HEK293 (cell line): ENCODE results near the gene TRIM2.

Experiments used
- CTCF ChIA-PET: fragments of 350-600 bp; formaldehyde crosslinking; extraction: SDS; loops from one replicate; lab custom pipeline; 2021; ENCODE audit warnings: antibody characterized with exemption; lab: Yijun Ruan, JAX
- POLR2A ChIA-PET: fragments of 300-600 bp; formaldehyde crosslinking; extraction: SDS; loops from one replicate; lab custom pipeline; 2020; ENCODE audit warnings: antibody characterized with exemption, inconsistent platforms; lab: Yijun Ruan, JAX
- H3K27ac ChIP-seq: fragments of 200-500 bp; sonication (Bioruptor generic); 2 replicates; pipeline ENCODE4 v1.5.1; 2014; ENCODE audit warnings: low read depth, low read length, control low read depth, inconsistent platforms; ENCODE audit errors: extremely low read depth
- H3K36me3 ChIP-seq, 2 experiments: fragments of 200-500 bp in 1 of 2; sonication (Bioruptor generic) in 1 of 2; 1 replicate in 1 of 2; 2 replicates in 1 of 2; pipeline ENCODE4 v1.5.1; 2014 to 2017; ENCODE audit warnings: inconsistent platforms in 2 of 2, low read length in 2 of 2; ENCODE audit not compliant: control insufficient read depth in 2 of 2, insufficient read depth in 1 of 2
- H3K4me1 ChIP-seq: fragments of 200-500 bp; sonication (Bioruptor generic); 2 replicates; pipeline ENCODE4 v1.5.1; 2014; ENCODE audit warnings: mild to moderate bottlenecking, low read length, inconsistent platforms; ENCODE audit not compliant: control insufficient read depth, insufficient read depth
- H3K4me3 ChIP-seq: 2 replicates; pipeline ENCODE4 v1.5.1; 2011; ENCODE audit warnings: low read depth, mild to moderate bottlenecking, control low read depth, low read length, moderate library complexity
- H3K9me3 ChIP-seq: fragments of 200-500 bp; sonication (Bioruptor generic); 2 replicates; pipeline ENCODE4 v1.5.1; 2014; ENCODE audit warnings: low read depth, low read length, inconsistent platforms; ENCODE audit not compliant: control insufficient read depth, insufficient read depth
- KLF16 ChIP-seq: fragments of 450-650 bp; formaldehyde crosslinking; IDR thresholded peaks from 2 replicates; pipeline ENCODE4 v1.5.1; 2017; ENCODE audit warnings: missing biosample characterization, missing genetic modification characterization
- OSR2 ChIP-seq: fragments of 450-650 bp; formaldehyde crosslinking; IDR thresholded peaks from 2 replicates; pipeline ENCODE4 v1.5.1; 2016; ENCODE audit warnings: missing biosample characterization, missing genetic modification characterization
- PATZ1 ChIP-seq: fragments of 450-650 bp; formaldehyde crosslinking; IDR thresholded peaks from 2 replicates; pipeline ENCODE4 v1.5.1; 2016; ENCODE audit warnings: missing biosample characterization, missing genetic modification characterization
- SCRT2 ChIP-seq: fragments of 450-650 bp; formaldehyde crosslinking; IDR thresholded peaks from 2 replicates; pipeline ENCODE4 v1.5.1; 2016; ENCODE audit warnings: missing biosample characterization, missing genetic modification characterization
- SP3 ChIP-seq: fragments of 450-650 bp; formaldehyde crosslinking; IDR thresholded peaks from 2 replicates; pipeline ENCODE4 v1.5.1; 2016; ENCODE audit warnings: missing biosample characterization, missing genetic modification characterization
- WT1 ChIP-seq: fragments of 450-650 bp; formaldehyde crosslinking; IDR thresholded peaks from 2 replicates; pipeline ENCODE4 v1.5.1; 2016; ENCODE audit warnings: missing biosample characterization, missing genetic modification characterization
- ZBTB21 ChIP-seq: fragments of 450-650 bp; formaldehyde crosslinking; IDR thresholded peaks from 2 replicates; pipeline ENCODE4 v1.5.1; 2017; ENCODE audit warnings: missing biosample characterization, missing genetic modification characterization
- ZEB2 ChIP-seq: fragments of 450-650 bp; formaldehyde crosslinking; IDR thresholded peaks from 2 replicates; pipeline ENCODE4 v1.5.1; 2016; ENCODE audit warnings: missing biosample characterization, missing genetic modification characterization
- ZNF24 ChIP-seq: fragments of 450-650 bp; formaldehyde crosslinking; IDR thresholded peaks from 2 replicates; pipeline ENCODE4 v1.5.1; 2016; ENCODE audit warnings: missing biosample characterization, missing genetic modification characterization
- ZNF26 ChIP-seq: fragments of 450-650 bp; formaldehyde crosslinking; IDR thresholded peaks from 2 replicates; pipeline ENCODE4 v1.5.1; 2016; ENCODE audit warnings: missing biosample characterization, missing genetic modification characterization
- ZNF292 ChIP-seq: fragments of 450-650 bp; formaldehyde crosslinking; IDR thresholded peaks from 2 replicates; pipeline ENCODE4 v1.5.1; 2016; ENCODE audit warnings: low read depth, missing biosample characterization, missing genetic modification characterization, borderline replicate concordance
- ZNF341 ChIP-seq: fragments of 450-650 bp; formaldehyde crosslinking; IDR thresholded peaks from 2 replicates; pipeline ENCODE4; 2016; ENCODE audit warnings: low read depth, missing biosample characterization, missing genetic modification characterization
- ZNF501 ChIP-seq: fragments of 450-650 bp; formaldehyde crosslinking; IDR thresholded peaks from 2 replicates; pipeline ENCODE4 v1.5.1; 2016; ENCODE audit warnings: missing biosample characterization, missing genetic modification characterization
- ZNF510 ChIP-seq: fragments of 450-650 bp; formaldehyde crosslinking; IDR thresholded peaks from 2 replicates; pipeline ENCODE4 v1.5.1; 2018; ENCODE audit warnings: mild to moderate bottlenecking, missing genetic modification characterization, missing biosample characterization; ENCODE audit not compliant: insufficient replicate concordance
- ZNF518A ChIP-seq: fragments of 450-650 bp; formaldehyde crosslinking; conservative IDR thresholded peaks from 2 replicates; pipeline ENCODE4 v1.5.1; 2016; ENCODE audit warnings: low read depth, missing biosample characterization, missing genetic modification characterization
- ZNF555 ChIP-seq: fragments of 450-650 bp; formaldehyde crosslinking; conservative IDR thresholded peaks from 2 replicates; pipeline ENCODE4 v1.5.1; 2017; ENCODE audit warnings: missing biosample characterization, mild to moderate bottlenecking, missing genetic modification characterization, inconsistent platforms
- ZNF677 ChIP-seq: fragments of 450-650 bp; IDR thresholded peaks from 2 replicates; pipeline ENCODE4 v1.5.0; 2018; ENCODE audit warnings: missing biosample characterization, mild to moderate bottlenecking, missing genetic modification characterization, moderate library complexity
- ZNF76 ChIP-seq: fragments of 450-650 bp; formaldehyde crosslinking; IDR thresholded peaks from 2 replicates; pipeline ENCODE4; 2016; ENCODE audit warnings: low read depth, missing biosample characterization, missing genetic modification characterization, borderline replicate concordance
- ZNF776 ChIP-seq: fragments of 450-650 bp; formaldehyde crosslinking; IDR thresholded peaks from 2 replicates; pipeline ENCODE4 v1.5.0; 2017; ENCODE audit warnings: missing biosample characterization, missing genetic modification characterization, borderline replicate concordance
- ZSCAN30 ChIP-seq: fragments of 450-650 bp; IDR thresholded peaks from 2 replicates; pipeline ENCODE4 v1.5.1; 2018; ENCODE audit warnings: missing biosample characterization, mild to moderate bottlenecking, missing genetic modification characterization, moderate library complexity

The TRIM2 gene

GRCh38 chr4:153249199-153250041, 45.2 kb downstream of the TRIM2 start (continued):
- TF ChIP-seq ZEB2 (peak; percentile 47; the same call in 1 of the 2 replicates), KLF16 (tag by site-specific recombination) (no peak), ZNF26 (tag by site-specific recombination) (no peak), ZNF501 (tag by site-specific recombination) (no peak), WT1 (peak; percentile 25; the same call in 1 of the 2 replicates)

- TF ChIP-seq ZEB2, result no peak
- TF ChIP-seq ZNF76 (tag by site-specific recombination), result no peak
- TF ChIP-seq SP3 (tag by site-specific recombination), result no peak
- no peak for TF ChIP-seq ZNF341 (tag by site-specific recombination)
- TF ChIP-seq ZNF510, result no peak
- TF ChIP-seq ZNF677 (tag by site-specific recombination), result no peak
- no peaks in the 10 kb centered on the region; the same call in 1 of the 2 replicates for H3K4me1 ChIP-seq
- no peak overlapping the region for H3K27ac ChIP-seq
- ChIA-PET CTCF (interaction anchor here (0.6 kb wide), 1 partner anchor 18 kb away, joined by 3 read pairs; no protein-coding TSS in a partner anchor), POLR2A (no interaction called here)
- H3K9me3 ChIP-seq, result no peaks in the 10 kb centered on the region
- no peak overlapping the region for H3K4me3 ChIP-seq
- H3K36me3 ChIP-seq, result no peaks in the 10 kb centered on the region
These were observed 47.9 kb downstream of the TRIM2 start for GRCh38 chr4:153252122-153252521.

- H3K4me1 ChIP-seq, result peaks cover 14% of the 10 kb centered on the region; the same call in 1 of the 2 replicates
- CTCF ChIA-PET, result no interaction called here
- no peak for TF ChIP-seq OSR2 (tag by site-specific recombination)
- TF ChIP-seq SCRT2 (tag by site-specific recombination), result peak; percentile 22; the same call in 1 of the 2 replicates
- TF ChIP-seq, all 188 proteins: peak for 1
- Histone ChIP-seq H3K9me3 (no peaks in the 10 kb centered on the region), H3K36me3 (no peaks in the 10 kb centered on the region), H3K27ac (no peak overlapping the region), H3K4me3 (no peak overlapping the region)
- POLR2A ChIA-PET, result no interaction called here
These were observed 51.0 kb downstream of the TRIM2 start for GRCh38 chr4:153255233-153255632.

- no peak overlapping the region for H3K4me3 ChIP-seq
- H3K36me3 ChIP-seq, result no peaks in the 10 kb centered on the region
- H3K27ac ChIP-seq, result peak overlapping the region; percentile 24; the same call in 1 of the 2 replicates
- ChIA-PET CTCF (no interaction called here), POLR2A (no interaction called here)
- peaks cover 14% of the 10 kb centered on the region; the same call in 1 of the 2 replicates for H3K4me1 ChIP-seq
- no peaks in the 10 kb centered on the region for H3K9me3 ChIP-seq
- TF ChIP-seq PATZ1, result no peak
- TF ChIP-seq ZNF292 (tag by site-specific recombination), result no peak
- no peak for TF ChIP-seq ZNF776 (tag by site-specific recombination)
- TF ChIP-seq ZNF518A (tag by site-specific recombination), result no peak
- TF ChIP-seq ZEB2, result no peak; the same call in none of the 2 replicates
- 0 out of 2 replicates have a peak, but pooled peaks have one; percentile 15 for TF ChIP-seq ZBTB21 (tag by site-specific recombination)
- TF ChIP-seq ZNF24 (tag by site-specific recombination), result no peak
- no peak for TF ChIP-seq ZNF555 (tag by site-specific recombination)
- TF ChIP-seq ZSCAN30, result peak; percentile 44; the same call in 1 of the 2 replicates
These were observed 52.9 kb downstream of the TRIM2 start for GRCh38 chr4:153257151-153257620.
